Activated CD8-positive, alpha-beta memory T cell treated with anti-CD3 and anti-CD28 coated beads, Interleukin-2, amount 50 U/mL, for 24 hours (primary cell): Measurements from ENCODE around the gene DGKB.
"Not testable (repeated sequence)": the region's sequence is repeated elsewhere in the genome, so short reads cannot be mapped to it uniquely, and the experiment has no call there.

Source experiments
- DNase-seq: peaks from one replicate; pipeline ENCODE4 v3.0.0-alpha.2; 2020; ENCODE audit errors: extremely low read depth

The DGKB gene

GRCh38 chr7:14293434-14293833, 609.1 kb downstream of the DGKB start:
- no peak for DNase-seq

- no peak for DNase-seq
Measured at GRCh38 chr7:14292737-14293136, 609.8 kb downstream of the DGKB start.

- DNase-seq = no peak
Measured at GRCh38 chr7:14289957-14290356, 612.6 kb downstream of the DGKB start.

GRCh38 chr7:14288701-14289100, 613.9 kb downstream of the DGKB start:
- no peak for DNase-seq

GRCh38 chr7:14287398-14287797, 615.2 kb downstream of the DGKB start:
- DNase-seq = no peak

GRCh38 chr7:14286036-14286435, 616.5 kb downstream of the DGKB start:
- DNase-seq = no peak

GRCh38 chr7:14279065-14279871, 623.3 kb downstream of the DGKB start:
- not testable (repeated sequence) for DNase-seq

- DNase-seq = no peak
Measured at GRCh38 chr7:14275356-14275755, 627.2 kb downstream of the DGKB start.

- no peak for DNase-seq
Measured at GRCh38 chr7:14271441-14271840, 631.1 kb downstream of the DGKB start.

GRCh38 chr7:14270099-14270498, 632.5 kb downstream of the DGKB start:
- DNase-seq = no peak

- DNase-seq = no peak
Measured at GRCh38 chr7:14260011-14260410, 642.5 kb downstream of the DGKB start.

GRCh38 chr7:14258861-14259260, 643.7 kb downstream of the DGKB start:
- DNase-seq = no peak

GRCh38 chr7:14258441-14258840, 644.1 kb downstream of the DGKB start:
- no peak for DNase-seq

- DNase-seq = no peak
Measured at GRCh38 chr7:14252458-14252857, 650.1 kb downstream of the DGKB start.

GRCh38 chr7:14242175-14242574, 660.4 kb downstream of the DGKB start:
- no peak for DNase-seq

- no peak for DNase-seq
Measured at GRCh38 chr7:14236834-14237233, 665.7 kb downstream of the DGKB start.

- no peak for DNase-seq
Measured at GRCh38 chr7:14235056-14235455, 667.5 kb downstream of the DGKB start.

GRCh38 chr7:14233868-14234369, 668.6 kb downstream of the DGKB start:
- no peak for DNase-seq

GRCh38 chr7:14233076-14233867, 669.3 kb downstream of the DGKB start:
- DNase-seq = no peak

GRCh38 chr7:14229047-14229446, 673.5 kb downstream of the DGKB start:
- DNase-seq = no peak

- DNase-seq = no peak
Measured at GRCh38 chr7:14228341-14228740, 674.2 kb downstream of the DGKB start.

- no peak for DNase-seq
Measured at GRCh38 chr7:14226126-14226525, 676.4 kb downstream of the DGKB start.

GRCh38 chr7:14219125-14219524, 683.4 kb downstream of the DGKB start:
- no peak for DNase-seq
